GM19240 (cell line): ENCODE results near the gene LILRA6.
"Not testable (repeated sequence)": the region's sequence is repeated elsewhere in the genome, so short reads cannot be mapped to it uniquely, and the experiment has no call there.

Experiments used
- DNase-seq: peaks from one replicate; pipeline ENCODE4 v3.0.0; 2011; ENCODE audit warnings: low spot score; ENCODE audit not compliant: insufficient read length

LILRA6 gene

DNA sequence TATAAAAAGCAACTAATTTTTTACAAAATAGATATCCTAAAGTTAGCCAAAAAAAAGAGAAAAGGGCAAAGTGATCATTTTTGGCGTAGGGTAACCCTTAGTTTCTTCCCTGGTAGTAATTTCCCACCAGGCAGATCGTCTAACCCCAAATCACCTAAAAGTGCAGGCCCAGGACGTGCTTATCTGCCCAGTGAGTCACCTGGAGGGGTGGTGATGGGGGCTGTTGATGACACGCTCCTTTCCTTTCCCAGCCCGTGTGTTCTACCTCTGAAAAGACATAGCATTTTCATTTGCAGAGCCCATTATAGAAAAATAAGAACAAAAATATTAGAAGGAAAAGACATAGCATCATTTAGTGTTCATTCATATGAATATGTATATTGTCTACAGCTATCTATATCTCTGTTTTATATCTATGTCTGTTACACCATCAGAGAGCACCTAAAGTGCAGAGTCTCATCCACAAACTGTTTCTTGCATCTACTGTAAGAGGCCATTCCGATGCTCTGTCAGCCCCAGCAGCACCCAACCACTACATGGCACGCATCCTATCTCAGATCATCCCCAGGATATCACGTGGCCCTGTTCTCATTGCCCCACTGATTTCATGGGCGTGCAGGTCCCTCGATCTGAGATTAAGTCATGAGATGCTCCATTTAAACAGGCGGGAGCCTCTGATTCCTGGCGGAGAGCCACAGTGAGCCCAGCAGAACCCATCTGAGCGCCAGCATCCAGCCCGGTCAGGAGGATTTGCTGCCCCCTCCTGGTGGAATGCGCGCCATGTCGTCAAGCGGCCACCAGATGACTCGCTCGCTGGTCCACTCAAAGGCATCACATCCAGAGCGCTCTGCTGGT, 11.3 kb downstream of the LILRA6 start:
- DNase-seq, result peak; percentile 56

DNA sequence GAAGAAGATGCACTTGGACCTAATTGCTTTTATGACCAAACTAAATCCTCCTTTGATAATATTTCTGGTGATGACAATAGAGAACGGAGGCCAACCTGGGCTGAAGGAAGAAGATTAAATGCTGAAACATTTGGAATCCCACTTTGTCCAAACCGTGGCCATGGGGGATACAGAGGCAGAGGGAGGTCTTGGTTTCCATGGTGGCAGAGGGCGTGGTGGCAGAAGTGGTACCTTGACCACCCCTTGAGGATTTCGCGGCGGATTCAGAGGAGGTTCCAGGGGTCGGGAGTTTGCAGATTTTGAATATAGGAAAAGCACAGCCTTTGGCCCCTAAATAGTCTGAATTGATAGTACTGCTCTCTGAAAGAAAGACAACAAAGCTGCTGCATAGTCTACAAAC, 12.6 kb downstream of the LILRA6 start:
- no peak for DNase-seq

DNA sequence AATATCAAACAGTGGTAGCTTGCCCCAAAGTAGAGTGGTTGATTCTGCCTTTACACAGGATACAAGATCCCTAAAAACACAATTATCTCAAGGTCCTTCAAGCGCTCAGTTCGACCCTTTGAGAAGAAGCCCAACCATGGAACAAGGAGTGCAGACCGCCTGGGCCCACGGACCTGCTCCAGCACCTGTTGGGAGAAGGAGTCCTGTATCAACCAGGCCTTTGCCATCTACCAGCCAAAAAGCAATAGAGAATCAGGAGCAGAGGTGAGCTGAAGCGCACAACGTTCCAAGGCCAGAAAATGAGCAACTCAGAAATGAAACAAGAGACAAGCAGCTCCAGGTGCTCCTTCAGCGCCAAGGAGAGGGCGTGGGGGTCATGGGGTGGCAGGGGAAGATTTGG, 13.4 kb downstream of the LILRA6 start:
- DNase-seq, result no peak

DNA sequence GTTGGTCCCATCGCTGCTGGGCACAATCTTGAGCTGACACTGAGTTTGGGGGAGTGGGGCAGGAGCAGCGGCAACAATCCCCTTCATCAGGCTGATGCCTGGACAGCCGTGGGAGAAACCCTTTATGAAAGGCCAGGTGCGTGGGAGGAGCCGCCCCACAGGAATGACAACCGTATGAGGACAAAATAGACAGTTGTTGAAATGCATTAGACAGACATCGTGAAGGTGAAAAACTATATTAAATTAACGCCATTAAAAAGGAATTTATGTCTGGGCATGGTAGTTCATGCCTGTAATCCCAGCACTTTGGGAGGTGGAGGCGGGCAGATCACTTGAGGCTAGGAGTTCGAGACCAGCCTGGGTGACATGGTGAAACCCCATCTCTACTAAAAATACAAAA, 18.0 kb downstream of the LILRA6 start:
- not testable (repeated sequence) for DNase-seq

DNA sequence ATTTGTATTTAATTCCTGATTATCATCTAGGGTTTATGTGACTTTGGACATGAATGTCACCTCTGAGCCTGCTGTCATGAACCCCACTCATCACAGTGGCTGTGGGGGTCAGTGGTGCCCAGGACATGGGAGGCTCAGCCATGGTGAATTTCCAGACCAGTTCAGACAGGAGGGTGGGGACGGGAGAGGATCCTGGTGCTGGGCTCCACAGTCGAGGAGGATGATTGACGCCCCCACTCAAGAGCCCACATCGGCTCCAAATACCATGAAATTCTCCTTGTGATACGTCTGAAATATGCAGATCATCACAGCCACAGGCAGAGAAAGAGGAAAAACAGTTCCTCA, 18.7 kb downstream of the LILRA6 start:
- not testable (repeated sequence) for DNase-seq

DNA sequence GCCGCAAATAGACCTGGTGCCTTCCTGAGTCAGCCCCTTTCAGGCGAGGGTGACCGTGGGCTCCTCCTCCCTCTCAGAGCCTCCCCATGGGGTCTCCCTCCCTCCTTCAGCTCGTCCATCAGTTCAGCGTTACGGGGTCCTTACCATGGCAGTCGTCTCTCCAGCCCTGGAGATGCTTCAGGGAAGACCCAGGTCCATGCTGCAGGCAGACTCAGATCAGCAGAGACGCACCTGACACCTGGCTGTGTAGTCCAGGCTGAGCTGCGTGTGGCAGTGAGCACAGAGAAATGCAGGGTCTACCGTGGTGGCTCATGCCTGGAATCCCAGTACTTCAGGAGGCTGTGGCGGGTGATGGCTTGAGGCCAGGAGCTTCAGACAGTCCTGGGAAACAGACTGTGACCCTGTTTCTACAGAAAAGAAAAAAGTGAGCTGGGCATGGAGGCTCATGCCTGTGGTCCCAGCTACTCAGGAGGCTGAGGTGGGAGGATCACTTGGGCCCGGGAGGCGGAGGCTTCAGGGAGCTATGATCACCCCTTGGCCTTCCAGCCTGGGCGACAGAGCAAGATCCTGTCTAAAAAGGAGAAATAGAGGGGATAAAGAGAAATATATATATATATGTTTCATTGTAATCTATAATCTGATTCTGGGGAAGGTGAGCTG, 19.2 kb downstream of the LILRA6 start:
- not testable (repeated sequence) for DNase-seq

DNA sequence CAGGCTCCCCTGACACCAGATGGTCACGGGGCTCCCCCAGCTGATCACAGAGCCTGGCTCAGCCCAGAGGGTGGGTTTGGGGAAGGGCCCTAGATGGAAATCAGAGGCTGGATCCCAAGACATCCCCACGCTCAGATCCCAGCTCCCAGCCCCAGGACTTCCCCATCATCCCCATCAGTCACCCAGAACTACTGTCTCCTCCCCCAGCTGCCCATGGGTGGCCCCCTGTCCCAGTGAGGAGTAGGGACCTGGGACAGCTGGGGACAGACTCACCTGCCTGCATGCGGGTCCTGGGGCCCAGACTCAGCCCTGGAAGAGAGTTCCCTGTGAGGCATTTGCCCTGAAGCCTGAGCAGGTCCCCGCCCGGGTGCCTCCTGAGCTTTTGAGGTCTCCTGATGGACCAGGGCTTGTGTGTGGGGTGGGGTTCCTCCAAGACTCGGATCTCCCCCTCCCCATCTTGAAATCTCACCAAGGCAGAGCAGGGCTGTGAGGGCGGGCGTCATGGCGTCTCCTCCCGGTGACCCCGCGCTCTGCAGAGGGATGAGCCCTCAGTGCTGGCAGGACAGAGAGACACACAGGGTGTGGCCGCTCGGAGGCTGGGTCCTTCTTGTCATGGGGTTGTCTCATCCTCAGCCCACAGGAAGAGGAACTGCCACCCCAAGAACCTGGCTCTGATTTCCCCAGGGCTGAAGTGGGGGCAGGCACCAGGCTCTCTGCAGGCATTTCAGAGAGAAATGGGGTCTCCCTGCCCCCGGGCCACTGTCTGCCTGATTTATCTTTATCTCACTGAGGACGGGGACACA, 19.9 kb downstream of the LILRA6 start, which contains the start of gene LILRB3:
TSS of gene LILRB3 (minus strand) at position 534 of the 803 bp plus-strand sequence. CDS start at position 503, 31 bp downstream.
- not testable (repeated sequence) for DNase-seq

DNA sequence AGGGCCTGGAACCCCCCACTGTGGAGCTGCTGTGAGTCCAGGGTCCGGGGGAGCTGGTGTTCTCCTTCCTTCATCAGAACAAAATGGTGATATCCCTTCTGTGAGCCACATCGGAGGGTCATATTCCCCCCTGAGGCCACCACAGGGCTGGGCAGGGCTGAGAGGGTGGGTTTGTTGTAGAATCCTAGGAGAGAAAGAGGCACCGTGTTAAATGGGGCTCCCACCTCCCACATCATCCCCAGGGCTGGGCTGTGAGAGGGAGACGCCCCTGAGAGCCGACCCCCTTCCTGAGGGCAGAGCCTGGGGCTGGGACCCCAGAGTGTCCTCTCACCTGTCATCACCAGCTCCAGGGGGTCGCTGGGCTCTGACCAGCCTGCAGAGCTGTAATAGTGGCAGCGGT, 20.6 kb downstream of the LILRA6 start:
- not testable (repeated sequence) for DNase-seq

DNA sequence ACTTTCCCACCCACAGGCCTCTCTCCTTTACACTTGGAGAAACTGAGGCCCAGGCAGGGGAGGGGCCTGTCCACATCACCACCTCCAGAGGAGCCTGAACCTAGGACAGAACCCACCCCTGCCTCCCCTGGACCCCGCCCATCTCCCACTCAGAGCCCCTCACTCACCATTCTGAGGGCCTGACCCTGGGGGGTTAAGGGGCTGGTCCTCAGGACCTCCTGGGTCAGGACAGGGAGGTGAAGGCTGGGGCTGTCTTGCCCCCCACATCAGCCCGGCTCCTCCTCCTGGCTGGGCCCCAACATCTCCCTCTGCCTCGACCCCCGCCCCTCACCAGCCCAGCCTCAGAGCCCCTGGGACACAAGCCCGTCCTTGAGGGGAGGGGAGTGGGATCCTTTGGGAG, 22.9 kb downstream of the LILRA6 start:
- DNase-seq, result not testable (repeated sequence)

DNA sequence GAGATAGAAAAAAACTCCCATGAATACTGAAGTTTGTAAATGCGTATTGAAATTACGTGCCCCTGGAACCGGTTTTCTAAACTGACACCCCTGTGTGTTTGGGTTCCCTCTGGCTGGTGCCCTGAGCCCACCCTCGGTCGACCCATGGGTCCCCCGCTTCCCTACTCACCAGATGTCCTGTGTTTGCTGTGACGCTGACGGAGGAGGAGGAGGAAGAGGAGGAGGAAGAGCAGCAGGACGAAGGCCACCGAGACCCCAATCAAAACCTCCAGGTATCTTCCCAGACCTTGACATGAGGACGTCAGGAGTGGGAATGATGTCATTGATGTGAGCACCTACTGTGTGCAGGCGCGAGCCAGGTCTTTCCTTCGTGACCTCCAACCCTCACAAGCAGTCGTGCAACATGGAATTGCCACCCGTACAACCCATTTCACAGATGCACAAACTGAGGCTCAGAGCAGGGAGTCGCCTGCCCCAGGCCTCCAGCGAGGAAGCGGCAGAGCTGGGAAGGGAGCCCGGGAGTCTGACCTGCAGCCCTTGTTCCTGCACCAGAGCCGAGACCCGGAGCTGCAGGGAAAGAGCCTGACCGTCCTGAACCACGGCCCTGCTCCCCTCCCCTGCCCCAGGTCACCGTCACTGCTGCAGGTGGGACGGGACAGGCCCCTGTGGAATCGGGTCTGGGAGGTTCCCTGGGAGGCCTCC, 23.5 kb downstream of the LILRA6 start:
- DNase-seq, result no peak

DNA sequence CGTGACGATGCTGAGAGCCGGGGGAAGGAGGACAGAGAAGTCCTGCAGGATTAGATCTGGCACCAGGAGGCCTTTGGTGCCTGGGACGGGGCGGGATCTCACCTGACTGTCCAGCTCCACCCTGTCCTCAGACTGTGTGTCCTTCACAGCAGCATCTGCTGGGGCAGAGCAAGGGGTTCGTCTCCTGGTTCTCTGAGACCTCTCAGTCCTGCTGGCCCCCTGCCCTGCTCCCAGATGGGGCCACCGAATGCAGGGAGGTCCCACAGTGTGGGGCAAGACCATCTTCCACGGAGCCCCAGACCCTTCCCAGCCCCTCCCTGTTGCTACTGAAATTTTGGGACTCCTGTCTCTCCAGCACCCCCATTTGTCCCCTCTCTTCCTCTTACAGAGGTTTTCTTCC, 24.3 kb downstream of the LILRA6 start:
- DNase-seq, result no peak

DNA sequence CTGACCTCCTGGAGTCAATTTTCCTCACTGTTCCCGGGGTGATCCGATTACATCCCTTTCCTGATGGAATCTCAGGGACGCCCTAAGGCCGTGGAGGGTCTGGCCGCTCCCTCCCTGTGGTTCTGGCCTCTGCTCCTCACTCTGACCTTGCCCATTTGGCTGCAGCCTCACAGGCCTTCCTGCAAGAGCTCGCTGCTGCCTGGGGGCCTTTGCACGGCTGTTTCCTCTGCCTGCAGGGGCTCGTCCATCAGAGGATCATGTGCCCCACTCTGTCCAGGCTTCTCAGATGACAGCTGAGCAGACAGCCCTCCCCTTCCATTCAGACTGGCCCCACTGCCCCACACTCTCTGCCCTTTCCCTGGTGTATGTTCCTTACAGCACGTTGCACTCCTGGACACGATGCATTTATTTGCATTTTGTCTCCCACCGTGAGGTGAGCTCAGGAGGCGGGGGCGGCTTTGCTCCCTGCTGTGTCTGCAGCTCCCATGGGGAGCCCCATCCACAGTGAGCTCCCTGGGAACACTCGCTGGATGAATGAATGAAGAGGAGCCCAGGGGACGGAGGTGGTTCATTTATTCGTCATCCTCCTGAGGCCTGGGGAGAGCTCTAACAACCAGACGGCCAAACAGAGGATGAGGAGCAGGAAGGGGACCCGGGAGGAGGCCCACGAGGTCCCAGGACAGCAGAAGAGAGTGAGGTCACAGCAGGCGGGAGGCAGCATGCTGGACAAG, 24.9 kb downstream of the LILRA6 start:
- DNase-seq, result not testable (repeated sequence)

DNA sequence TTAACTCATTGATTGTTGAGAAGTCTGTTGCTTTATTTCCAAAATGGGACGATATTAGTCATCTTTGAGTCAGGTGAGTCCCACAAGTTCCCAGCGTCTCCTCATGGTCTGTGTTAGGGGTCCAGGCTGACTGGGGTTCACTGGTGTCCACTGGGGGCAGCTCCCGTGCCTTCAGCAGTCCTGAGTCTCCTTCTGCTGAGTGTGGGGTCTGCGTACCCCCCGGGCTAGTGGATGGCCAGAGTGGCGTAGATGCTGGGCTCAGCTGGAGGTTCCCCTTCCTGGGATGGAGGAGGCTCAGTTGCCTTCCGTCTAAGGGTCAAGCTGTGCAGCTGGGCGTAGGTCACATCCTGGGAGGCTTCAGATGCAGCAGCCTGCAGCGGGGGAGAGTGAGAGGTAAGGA, 25.7 kb downstream of the LILRA6 start:
- no peak for DNase-seq

DNA sequence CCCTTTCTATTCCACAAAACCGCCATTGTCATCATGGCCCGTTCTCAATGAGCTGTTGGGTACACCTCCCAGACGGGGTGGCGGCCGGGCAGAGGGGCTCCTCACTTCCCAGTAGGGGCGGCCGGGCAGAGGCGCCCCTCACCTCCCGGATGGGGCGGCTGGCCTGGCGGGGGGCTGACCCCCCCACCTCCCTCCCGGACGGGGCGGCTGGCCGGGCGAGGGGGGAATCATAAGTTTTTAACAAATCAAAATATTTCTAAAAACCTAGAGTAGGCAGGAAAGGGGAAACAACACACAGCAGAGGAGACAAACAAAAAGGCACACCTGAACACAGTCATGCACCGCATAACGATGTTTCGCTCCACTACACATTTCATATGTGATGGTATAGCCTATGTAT, 27.9 kb downstream of the LILRA6 start:
- DNase-seq, result not testable (repeated sequence)

DNA sequence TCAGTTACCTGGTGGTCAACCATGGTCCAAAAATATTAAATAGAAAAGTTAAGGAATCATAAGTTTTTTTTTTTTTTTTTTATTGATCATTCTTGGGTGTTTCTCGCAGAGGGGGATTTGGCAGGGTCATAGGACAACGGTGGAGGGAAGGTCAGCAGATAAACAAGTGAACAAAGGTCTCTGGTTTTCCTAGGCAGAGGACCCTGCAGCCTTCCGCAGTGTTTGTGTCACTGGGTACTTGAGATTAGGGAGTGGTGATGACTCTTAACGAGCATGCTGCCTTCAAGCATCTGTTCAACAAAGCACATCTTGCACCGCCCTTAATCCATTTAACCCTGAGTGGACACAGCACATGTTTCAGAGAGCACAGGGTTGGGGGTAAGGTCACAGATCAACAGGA, 28.4 kb downstream of the LILRA6 start:
- DNase-seq, result not testable (repeated sequence)

DNA sequence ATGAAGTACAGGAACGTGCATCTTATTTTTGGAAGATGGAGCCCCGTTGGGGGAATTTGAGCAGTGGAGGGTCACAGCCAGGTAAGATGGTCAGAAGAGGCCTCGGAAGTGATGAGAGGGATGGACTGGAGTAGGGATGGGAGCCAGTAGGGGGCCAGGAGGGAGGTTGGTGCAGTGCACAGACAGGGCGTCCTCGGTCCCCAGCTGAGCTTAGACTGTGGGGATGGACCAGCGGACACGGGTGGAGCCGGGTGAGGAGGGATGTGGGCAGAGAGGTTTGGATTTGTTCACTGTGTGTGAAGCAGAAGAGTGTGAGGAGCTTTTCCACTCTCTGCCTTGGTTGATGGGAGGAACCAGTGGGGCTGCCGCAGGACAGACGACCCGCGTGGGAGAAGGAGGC, 31.4 kb downstream of the LILRA6 start:
- no peak for DNase-seq

DNA sequence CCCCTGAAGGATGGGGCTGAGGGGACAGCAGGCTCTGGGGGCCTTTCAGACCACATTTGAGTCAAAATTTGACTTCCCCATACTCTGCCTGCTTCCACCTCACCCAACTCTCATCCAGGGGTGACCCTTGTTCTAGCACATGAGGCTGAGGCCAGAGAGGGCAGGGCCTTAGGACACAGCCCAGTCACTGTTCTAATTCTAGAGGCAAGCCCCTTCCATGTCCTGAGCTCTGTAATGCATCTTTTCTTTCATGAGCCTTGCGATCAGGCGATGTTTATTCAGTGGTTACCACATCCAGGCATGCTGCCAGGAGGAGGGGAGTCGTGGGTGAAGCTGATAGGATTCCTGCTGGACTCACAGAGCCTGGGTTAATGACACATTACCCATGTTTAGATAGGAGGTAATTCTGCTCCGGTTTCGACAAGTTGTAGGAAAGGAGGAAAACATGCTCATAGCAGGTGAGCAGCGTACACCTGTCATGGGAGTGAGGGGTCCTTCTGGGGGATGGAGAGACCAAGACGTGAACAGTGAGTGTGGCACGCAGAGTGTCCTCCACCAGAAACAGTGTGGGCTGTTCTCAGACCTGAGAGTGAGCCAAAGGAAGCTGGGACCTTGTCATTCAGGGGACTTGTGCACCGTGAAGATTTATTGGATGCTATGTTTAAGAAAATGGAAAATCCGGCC, 32.6 kb downstream of the LILRA6 start:
- no peak for DNase-seq

DNA sequence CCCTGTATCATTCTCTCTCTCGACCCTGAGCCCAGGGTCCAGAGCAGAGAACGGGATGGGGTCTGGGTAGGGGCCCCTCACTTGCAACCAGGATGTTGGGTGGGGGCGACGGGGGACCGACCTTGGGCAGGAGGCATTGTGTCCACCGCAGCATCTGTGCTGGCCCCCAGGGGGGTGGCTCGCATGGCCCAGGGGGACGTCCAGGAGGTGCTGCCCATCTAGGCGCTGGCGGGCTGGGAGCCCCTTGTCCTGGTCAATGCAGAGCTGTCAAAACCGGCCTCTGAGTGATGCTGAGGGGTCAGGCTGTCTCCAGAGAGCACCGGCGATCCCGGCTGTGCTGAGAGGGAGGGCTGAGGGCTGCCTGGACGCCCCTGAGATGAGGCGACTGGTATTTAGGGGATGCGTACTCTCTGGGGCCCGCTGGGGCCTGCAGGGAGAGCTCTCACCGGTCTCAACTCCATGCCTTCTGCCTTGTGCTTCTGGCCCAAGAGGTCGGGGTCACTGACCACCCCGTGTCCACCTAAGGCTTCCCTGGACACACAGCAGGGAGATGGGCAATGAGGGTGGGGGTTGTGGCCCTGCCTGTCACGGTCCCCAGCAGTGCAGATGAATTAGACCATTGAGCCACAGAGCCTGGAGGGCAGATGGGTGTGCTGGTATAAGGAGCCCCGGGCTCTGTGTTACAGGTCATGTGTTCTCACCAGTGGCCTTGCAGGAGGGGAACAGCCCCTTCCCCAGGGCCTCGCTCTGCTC, 33.4 kb downstream of the LILRA6 start:
- DNase-seq, result no peak

DNA sequence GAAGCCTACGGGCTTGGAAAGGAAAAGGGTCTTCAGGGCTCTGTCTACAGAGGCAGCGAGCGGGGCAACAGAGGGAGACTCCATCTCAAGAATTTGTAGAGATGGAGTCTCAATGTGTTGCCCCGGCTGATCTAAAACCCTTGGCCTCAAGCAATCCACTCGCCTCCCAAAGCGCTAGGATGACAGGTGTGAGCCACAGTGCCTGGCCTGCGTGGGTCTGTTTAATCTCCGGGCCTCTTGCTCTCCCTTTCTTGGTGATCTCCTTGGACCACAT, 33.9 kb downstream of the LILRA6 start:
- DNase-seq, result no peak
